ENCODE measurements around the gene RECK.
"Not testable (repeated sequence)": the region's sequence is repeated elsewhere in the genome, so short reads cannot be mapped to it uniquely, and the experiment has no call there.

The RECK gene

DNA sequence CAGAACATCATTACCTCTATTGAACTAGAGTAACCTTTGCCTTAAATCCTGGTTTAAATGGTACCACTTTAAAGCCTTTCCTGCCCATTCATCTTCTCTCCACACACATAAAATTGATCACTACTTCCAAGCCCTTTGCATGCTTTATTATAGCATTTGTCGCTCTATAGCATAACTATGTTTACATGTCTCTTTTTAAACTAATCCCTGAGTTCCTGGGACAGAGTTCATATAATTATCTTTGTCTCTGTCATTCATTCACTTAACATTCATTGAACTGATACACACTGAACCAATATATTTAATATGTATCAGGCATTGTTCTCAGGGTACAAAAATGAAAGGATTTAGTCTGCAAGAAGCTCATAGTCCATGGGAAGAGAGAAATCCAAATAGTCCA is 37.3 kb downstream of the RECK start:
- DNase-seq (ENCODE audit: low read depth), result no peak

DNA sequence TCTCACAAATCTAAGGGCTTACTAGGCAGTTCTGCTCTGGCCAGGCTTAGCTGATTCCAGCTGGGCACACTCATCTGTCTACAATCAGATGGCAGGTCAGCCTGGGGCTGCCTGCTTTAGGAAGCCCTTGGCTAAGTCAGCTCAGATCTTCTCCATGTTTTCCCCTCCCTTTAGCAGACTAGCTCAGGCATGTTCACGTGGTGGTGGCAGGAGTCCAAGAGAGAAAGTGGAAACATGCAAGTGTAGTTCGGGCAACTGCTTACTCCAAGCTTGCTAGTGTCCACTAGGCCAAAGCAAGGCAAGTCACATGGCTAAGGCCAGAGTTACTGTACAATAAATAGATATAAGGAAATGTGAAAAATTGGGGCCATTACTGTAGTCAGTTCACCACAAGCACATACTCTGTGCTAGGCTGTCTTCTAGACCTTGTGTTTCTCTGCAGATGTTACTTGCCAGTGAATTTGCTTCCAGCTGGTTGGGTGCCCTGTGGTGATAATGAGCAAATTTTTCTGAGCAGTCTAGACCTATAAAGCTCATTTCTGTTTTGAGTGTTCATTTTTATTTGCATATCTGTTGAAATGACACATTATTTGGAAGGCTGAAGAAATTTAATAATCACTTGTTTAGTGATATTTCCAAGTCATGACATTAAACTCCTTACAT is 38.3 kb downstream of the RECK start:
- DNase-seq (ENCODE audit: low read depth), result no peak

DNA sequence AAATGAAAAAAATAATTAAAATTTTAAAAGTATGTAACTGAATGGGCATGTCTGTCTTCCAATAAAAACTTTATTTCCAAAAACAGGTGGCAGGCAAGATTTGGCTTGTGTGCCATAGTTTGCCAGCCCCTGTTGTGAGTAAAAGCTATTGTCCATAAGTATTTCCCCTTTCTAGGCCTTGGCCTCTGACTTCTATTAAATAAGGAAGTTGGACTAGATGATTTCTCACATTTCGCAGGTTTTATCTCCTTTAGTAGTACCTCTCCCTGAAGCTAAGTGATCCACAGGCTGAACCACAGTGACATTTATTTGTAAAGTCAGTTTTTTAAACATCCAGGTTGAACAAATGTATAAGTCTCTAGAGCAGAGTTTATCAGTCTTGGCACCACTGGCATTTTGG is 41.3 kb downstream of the RECK start:
- no peak for DNase-seq (ENCODE audit: low read depth)

DNA sequence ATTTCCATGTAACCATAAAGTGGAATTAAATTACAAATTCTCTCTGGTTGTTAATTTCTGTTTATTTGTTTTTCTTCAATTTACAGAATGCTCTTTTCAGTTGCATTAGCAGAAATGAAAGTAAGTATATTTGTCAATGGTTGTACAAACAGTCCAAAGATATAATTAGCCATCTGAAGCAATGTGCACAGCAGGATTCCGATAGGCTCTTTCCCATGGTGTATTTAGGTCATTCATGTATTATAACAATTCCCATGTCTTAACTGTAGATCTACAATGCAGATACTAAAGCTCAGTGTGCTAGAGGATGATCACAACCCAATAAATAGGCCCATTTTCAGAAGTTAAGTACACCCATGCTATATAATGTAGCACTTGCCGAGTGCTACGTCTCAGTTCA is 43.8 kb downstream of the RECK start:
- DNase-seq (ENCODE audit: low read depth), result no peak

DNA sequence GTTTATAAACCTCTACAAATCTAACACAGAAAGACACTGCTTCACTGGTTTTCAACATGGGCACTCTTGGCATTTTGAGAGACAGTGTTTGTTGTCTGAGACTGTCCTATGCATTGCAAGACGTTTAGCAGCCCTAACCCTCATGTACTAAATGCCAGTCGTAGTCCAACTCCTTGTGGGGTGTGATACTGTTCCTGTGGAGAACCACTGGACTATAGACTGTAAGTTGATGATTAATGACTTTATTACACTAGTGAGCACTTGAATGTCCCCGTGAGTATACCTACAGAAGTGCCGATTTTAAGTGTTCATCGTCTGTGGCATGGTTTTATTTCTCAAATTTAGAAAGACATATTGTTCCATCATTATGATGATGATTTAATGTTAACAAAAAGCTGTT is 46.2 kb downstream of the RECK start:
- DNase-seq (ENCODE audit: low read depth), result no peak

DNA sequence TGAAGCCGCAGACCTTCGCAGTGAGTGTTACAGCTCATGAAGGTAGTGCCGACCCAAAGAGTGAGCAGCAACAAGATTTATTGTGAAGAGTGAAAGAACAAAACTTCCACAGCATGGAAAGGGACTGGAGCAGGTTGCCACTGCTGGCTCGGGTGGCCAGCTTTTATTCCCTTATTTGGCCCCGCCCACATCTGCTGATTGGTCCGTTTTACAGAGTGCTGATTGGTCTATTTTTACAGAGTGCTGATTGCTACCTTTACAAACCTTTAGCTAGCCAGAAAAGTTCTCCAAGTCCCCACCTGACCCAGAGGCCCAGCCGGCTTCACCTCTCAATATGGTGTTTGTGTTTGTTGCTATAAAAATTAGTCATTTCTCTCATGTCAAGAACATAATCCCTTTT is 49.7 kb downstream of the RECK start:
- DNase-seq (ENCODE audit: low read depth), result no peak

DNA sequence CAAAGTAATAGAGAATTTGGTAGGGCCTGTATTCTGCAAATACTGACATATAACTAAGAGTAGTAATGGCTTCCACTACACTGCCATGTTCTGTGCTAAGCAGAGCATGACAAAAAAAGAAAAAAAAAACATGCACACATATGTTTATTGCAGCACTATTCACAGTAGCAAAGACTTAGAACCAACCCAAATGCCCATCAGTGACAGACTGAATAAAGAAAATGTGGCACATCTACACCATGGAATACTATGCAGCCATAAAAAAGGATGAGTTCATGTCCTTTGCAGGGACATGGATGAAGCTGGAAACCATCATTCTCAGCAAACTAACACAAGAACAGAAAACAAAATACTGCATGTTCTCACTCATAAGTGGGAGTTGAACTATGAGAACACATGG is 50.3 kb downstream of the RECK start:
- not testable (repeated sequence) for DNase-seq (ENCODE audit: low read depth)

DNA sequence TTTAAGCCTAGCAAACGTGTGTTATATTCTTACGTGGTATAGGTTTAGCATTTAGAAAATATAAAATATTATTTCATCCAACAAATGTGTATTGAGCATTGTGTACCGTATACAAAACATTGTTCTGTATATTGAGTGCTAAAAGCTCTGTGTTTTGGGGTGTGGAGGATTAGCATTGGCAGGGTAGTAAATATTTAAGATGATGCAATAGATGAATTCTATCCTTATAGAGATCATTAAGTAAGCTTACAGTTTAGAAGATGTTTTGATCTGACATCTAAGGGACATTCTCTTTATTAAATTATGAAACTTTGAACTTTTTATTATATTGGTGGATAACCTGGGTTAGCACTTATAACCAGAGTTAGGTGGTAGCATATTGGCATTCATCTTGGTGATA is 51.3 kb downstream of the RECK start:
- DNase-seq (ENCODE audit: low read depth), result no peak

DNA sequence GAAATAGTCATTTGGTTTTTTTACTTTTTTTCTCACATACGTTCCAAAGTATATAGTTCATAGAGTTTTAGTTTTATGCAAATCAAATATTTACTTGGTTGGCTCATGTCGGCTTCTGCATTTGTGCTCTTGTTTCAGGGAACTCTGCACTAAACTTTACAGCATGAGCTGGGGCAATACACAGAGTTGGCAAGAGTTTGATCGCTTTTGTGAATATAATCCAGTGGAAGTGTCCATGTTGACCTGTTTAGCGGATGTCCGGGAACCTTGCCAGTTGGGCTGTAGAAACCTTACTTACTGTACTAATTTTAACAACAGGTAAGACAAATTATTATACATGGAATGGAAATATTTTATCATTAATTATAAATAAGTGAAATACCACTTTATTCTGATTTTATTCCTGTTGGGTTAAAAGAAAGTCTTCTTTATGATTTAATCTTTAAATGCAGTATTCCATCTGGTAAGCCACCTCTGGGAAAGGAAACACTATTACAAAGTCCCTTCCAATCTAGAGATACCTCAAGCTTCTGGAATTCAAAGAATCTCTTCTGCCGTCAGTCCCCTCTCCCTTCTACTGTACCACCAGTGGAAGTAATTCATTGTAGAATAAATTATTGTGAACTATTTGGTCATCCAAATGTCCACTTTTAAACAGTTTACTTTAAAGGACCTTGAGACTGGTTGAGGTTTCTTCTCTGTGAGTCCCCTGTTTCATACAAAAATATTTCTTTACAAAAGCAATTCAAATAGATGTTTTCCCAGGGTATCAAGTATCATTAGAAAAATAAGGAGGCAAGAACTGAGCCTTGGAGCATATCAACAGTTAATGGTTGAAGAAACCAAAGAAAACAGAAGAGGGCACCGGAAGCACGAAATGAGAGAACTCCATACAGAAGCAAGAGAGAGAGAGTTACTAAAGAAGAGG is 54.6 kb downstream of the RECK start:
- DNase-seq (ENCODE audit: low read depth), result no peak

DNA sequence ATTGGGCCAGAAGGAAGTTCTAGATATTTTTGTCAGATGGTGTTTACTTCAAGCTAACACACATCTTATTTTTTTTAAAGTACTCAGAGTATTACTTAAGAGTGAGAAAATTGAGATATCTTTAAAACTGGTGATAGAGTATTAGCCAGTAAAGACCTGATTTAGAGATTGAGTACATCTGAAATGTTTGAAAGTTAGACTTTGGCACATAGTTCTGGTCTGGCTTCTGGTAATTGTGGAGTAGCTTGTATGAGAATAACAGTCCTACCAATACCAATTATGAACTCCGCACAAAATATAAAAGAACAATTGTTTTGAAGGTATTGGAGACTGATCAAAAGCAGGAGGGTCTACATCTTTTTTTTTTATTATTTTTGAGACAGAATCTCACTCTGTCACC is 55.3 kb downstream of the RECK start:
- DNase-seq (ENCODE audit: low read depth), result no peak

DNA sequence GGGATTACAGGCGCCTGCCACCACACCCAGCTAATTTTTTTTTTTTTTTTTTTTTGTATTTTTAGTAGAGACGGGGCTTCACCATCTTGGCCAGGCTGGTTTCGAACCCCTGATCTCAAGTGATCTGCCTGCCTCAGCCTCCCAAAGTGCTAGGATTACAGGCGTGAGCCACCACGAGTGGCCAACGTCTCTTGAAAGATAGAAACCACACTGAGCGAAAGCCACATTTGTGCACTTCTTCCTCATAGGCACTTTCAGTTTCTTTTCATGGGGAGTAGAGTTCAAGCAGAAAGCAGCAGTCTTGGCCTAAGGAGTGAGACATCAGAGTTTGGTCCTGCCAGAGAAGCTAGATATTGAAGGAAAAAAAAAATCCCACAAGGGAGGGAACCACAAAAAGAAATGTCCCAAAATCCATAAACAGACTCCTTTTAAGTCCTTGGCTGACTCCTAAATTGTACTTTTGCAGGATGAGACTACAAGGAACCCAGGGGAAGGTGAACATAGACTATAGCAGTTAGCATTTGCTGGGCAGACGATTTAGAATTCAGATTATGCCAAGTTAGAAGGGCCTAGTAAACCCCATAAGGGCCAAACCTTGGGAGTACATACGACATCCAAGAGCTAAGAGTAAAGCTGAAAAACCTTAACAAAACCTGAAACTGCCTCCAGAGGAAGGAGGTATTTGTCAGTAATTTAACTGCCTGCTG is 55.9 kb downstream of the RECK start:
- no peak for DNase-seq (ENCODE audit: low read depth)

DNA sequence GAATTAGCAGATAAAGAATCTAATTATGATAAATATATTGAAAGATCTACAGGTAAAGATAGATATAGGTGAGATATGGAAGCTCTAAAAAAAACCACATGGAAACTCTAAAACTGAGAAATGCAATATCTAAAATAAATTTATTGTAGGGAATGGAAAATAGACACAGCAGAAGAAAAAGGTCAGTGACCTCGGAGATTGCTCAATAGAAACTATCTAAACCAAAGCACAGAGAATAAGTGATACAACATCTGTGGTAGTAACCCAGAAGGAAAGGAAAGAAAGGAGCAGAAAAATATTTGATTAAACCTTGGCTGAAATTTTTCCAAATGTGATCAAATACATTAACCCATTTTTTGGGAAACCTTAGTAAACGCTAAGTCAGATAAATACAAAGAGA is 56.7 kb downstream of the RECK start:
- no peak for DNase-seq (ENCODE audit: low read depth)

DNA sequence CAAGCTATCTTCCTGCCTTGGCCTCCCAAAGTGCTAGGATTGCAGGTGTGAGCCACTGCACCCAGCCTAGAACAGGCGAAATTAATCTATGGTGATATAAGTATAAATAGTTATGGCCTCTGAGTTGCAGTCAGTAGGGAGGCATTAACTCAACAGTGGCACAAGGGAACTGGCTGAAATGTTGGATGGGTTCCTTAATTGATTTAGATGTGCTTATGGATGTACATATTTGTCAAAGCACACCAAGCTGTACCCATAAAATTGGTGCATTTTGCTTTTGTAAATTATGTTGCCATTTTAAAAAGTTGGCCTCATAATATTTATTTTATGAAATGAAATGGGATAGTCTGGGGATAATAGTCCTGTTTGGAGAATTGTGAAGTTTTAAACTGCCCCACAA is 63.0 kb downstream of the RECK start:
- no peak for DNase-seq (ENCODE audit: low read depth)

DNA sequence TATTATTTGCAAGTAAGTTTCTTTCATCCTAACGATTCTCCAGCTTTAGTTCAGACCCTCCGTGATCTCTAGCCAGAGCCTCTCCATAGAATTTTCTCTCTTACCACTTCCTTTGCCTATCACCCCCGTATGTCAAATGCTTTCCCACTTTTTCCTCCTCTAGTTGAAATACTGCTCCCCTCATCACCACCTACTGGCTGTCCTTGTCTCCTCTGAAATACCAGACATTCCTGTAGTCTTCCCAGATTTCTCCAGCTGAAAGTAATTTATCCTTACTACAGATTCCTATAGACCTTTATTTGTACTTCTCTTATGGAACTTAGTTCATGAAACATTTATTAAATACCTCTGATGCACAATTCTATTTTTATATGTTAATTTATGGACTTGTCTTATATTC is 63.8 kb downstream of the RECK start:
- no peak for DNase-seq (ENCODE audit: low read depth)

DNA sequence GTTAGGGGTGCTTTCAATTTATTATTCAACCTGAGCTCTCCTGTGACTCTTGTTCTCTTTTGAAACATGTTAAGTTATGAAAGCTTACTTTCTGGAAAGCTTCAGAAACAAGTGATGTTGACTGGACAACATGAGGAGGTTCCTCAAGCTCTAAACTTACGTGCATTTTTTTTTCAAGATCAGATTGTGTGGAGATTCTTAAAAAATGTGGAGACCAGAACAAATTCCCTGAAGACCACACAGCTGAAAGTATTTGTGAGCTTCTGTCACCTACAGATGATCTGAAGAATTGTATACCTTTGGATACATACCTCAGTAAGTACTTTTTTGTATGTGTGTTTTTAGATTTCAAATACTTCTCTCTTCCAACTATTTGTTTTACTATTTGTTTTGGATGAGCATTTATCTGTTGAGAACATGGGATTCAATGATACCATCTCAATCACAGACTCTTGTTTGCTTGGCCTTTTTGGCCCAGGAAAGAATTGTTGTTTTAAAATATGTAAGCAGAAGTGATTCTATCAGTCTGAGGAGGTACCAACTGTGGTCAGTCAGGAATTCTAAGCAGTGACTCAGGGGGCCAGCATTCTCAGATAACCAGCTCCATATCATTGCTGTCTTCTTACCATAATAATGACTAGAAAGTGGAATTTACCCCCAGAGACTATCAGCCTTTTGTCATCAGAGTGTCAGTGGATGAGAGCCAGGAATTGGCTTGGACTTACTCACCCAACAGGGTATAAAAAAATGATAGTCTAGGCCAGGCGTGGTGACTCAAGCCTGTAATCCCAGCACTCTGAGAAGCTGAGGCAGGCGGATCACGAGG is 65.4 kb downstream of the RECK start:
- DNase-seq (ENCODE audit: low read depth), result no peak

DNA sequence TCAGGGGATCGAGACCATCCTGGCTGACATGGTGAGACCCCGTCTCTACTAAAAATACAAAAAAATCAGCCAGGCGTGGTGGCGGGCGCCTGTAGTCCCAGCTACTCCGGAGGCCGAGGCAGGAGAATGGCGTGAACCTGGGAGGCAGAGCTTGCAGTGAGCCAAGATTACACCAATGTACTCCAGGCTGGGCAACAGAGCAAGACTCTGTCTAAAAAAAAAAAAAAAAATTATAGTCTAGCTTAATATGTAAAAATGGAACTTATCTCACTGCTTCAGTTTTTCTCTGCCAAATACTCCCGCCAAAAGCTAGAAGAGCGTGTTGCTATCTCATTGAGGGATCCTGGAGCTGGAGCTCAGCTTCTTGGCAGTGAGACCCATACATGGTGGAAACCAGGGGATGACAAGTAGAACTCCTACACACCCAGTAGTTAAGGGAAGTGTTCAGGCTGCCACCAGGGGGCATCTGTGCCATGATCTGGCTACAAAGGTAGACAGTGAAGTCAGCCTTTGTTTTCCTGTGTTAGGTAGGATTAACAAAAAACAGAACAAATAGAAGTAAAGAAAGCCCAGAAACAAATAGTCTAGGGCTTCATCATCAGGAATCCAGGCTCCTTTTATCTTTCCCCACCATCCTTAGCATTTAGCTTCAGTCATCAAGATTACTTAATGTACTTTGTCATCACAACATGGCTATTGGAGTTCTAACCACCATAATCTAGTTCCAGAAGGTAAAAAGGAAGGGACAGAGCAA is 66.2 kb downstream of the RECK start:
- peak; percentile 65 for DNase-seq (ENCODE audit: low read depth)

DNA sequence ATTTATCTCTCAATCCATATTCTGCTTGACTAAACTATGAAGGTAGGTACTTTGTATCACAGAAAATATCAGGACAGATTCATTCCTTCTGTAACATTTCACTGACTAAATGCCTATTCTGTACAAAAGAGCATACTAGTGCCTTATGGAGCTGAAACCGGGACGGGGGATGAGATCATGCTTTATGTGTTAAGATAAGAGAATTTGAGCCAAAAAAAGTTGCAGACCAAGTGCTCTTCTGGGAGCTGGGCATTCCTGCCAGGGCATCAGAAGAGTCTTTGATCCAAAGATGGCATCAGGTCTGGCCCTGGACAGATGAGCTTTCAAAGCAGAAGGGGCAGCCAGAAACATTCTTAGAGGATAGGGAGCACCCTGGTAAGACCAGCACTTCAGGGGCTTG is 72.4 kb downstream of the RECK start:
- DNase-seq (ENCODE audit: low read depth), result no peak

DNA sequence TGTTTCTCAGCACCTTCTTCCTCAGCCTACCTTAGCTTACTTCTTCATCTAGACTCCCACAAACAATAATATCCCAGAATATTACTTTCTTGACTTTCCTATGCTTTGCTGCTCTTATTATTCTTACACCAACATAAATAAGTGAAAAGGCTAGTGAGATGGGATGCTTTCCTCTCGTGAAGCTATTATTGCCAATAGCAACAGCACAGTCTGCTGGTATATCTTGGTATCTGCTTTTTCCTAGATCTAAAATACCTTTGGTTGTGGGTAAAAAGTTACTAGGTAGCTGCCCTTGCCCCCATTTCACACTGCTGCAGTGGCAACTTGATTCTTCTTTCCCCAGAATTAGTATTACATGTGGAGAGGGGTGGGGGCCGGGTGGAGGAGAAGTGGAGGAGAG is 73.7 kb downstream of the RECK start:
- DNase-seq (ENCODE audit: low read depth), result no peak

DNA sequence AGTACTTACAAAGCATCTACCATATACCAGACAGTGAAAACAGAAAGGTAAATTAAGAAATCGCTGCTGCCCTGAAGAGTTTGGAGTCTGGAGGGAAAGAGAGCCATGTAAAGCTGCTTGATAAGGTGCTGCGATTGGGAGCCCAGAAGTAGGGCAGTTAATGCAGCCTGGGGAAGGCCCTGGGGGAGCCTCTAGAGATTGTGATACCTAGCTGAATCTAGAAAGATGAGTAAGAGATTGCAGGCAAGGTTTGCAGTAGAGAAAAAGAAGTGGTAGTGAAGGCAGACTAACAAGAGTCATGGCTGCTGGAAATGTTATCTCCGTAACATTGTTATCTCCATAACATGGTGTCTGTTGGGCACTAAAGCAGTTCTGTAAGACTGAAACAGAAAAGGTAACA is 75.8 kb downstream of the RECK start:
- DNase-seq (ENCODE audit: low read depth), result no peak

DNA sequence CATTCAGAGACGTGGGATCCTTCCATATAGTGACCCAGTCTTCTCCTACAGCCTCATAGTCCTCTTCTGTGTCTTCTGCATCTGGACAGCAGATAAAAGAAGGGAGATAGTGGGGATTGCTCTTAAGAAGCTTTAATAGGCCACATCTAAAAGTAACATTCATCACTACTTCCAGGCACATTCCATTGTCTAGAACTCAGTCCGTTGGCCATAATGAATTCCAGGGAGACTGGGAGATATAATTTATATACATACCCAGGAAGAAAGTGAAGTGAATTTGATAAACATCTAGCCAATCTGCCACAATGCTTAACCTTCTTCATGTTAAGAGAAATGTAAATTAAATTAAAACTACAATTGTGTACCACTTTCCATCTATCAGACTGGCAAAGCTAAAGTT is 77.3 kb downstream of the RECK start:
- DNase-seq (ENCODE audit: low read depth), result no peak

DNA sequence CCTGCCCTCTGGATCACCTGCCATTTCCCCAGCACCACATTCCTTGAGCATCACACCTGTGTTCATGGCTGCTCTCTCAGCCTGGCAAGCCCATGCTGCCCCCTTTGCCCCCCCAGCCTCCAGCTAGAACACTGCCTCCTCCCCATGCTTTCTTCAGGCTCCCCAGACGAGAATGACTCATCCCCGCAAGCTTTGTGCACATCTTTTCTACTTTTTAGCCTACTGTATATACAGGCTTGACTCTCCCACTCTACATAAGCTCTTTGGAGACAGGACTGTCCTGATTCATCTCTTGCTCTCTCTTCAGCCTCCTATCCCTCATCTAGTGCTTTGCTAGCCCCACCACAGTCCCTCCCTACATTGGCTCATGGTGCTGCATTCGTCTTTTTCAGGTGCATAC is 79.9 kb downstream of the RECK start:
- no peak for DNase-seq (ENCODE audit: low read depth)
